SK-N-SH (cell line): ENCODE measurements around the gene HOTAIR. TPM values are rescaled to one million over a fixed set of nuclear protein-coding genes. Genes with fewer than 3 reads are reported as not detected.

Experiments used
- CTCF ChIA-PET: fragments of 300-600, 350-600 bp; formaldehyde crosslinking; extraction: SDS; loops from one replicate; lab custom pipeline; 2021; lab: Yijun Ruan, JAX
- POLR2A ChIA-PET: fragments of 350-600 bp; sonication (Branson Sonifier 250); formaldehyde crosslinking; extraction: SDS; loops from one replicate; lab custom pipeline; 2020; ENCODE audit warnings: antibody characterized with exemption, inconsistent platforms; lab: Yijun Ruan, JAX
- DNase-seq: peaks from one replicate; pipeline ENCODE4 v3.0.0; 2012
- H2AFZ ChIP-seq: fragments of 200-600 bp; sonication (generic); 2 replicates; pipeline ENCODE4 v1.8.1; 2016; ENCODE audit warnings: antibody characterized with exemption, mild to moderate bottlenecking, low read depth
- H3F3A ChIP-seq: fragments of 200-600 bp; sonication (generic); replicated peaks from 2 replicates; pipeline ENCODE3; 2016; ENCODE audit warnings: antibody characterized with exemption, mild to moderate bottlenecking; ENCODE audit not compliant: insufficient read depth
- H3K27ac ChIP-seq, 2 experiments: fragments of 200-500 bp in 1 of 2; fragments of 200-600 bp in 1 of 2; sonication (Bioruptor generic) in 1 of 2; sonication (generic), shearing (Covaris generic) in 1 of 2; 2 replicates each; pipeline versions ENCODE4 v1.5.1 to v1.6.1; 2014 to 2016; ENCODE audit warnings: low read depth in 2 of 2, inconsistent platforms in 1 of 2, low read length in 1 of 2, mild to moderate bottlenecking in 1 of 2, mixed read lengths in 1 of 2
- H3K27me3 ChIP-seq: fragments of 200-600 bp; sonication (generic), shearing (Covaris generic); 2 replicates; pipeline ENCODE4 v1.6.1; 2016; ENCODE audit warnings: mixed run types; ENCODE audit not compliant: insufficient read depth
- H3K36me3 ChIP-seq, 2 experiments: fragments of 200-500 bp in 1 of 2; fragments of 200-600 bp in 1 of 2; sonication (Bioruptor generic) in 1 of 2; sonication (generic) in 1 of 2; replicated peaks in 1 of 2; 2 replicates each; pipeline versions ENCODE3 to v1.5.1; 2014 to 2016; ENCODE audit warnings: low read length in 1 of 2, mild to moderate bottlenecking in 1 of 2; ENCODE audit not compliant: insufficient read depth in 2 of 2, control insufficient read depth in 1 of 2
- H3K4me1 ChIP-seq, 2 experiments: fragments of 200-500 bp in 1 of 2; fragments of 200-600 bp in 1 of 2; sonication (Bioruptor generic) in 1 of 2; sonication (generic), shearing (Covaris generic) in 1 of 2; 2 replicates each; pipeline versions ENCODE4 v1.5.1 to v1.6.1; 2014 to 2016; ENCODE audit warnings: low read depth in 1 of 2, low read length in 1 of 2, mixed run types in 1 of 2; ENCODE audit not compliant: insufficient read depth in 2 of 2, control insufficient read depth in 1 of 2
- H3K4me2 ChIP-seq: fragments of 200-600 bp; sonication (generic), shearing (Covaris generic); 2 replicates; pipeline ENCODE4 v1.6.1; 2017; ENCODE audit warnings: mixed run types
- H3K4me3 ChIP-seq, 2 experiments: fragments of 200-500 bp in 1 of 2; fragments of 200-600 bp in 1 of 2; sonication (Bioruptor generic) in 1 of 2; sonication (generic), shearing (Covaris generic) in 1 of 2; 2 replicates each; pipeline versions ENCODE4 v1.5.1 to v1.8.1; 2014 to 2016; ENCODE audit warnings: low read depth in 2 of 2, inconsistent platforms in 1 of 2, low read length in 1 of 2, mild to moderate bottlenecking in 1 of 2, mixed read lengths in 1 of 2, moderate library complexity in 1 of 2
- H3K79me2 ChIP-seq: fragments of 200-600 bp; sonication (generic); 2 replicates; pipeline ENCODE4 v1.8.1; 2017; ENCODE audit warnings: mild to moderate bottlenecking; ENCODE audit not compliant: insufficient read depth
- H3K9ac ChIP-seq: fragments of 200-600 bp; sonication (generic); 2 replicates; pipeline ENCODE4 v1.6.1; 2017; ENCODE audit warnings: mixed run types
- H3K9me2 ChIP-seq: fragments of 200-600 bp; sonication (generic); 2 replicates; pipeline ENCODE4 v1.6.1; 2017; ENCODE audit warnings: mixed run types
- H3K9me3 ChIP-seq: fragments of 200-600 bp; sonication (generic); 2 replicates; pipeline ENCODE4 v1.6.1; 2017; ENCODE audit warnings: mixed run types, mild to moderate bottlenecking, moderate library complexity
- H4K20me1 ChIP-seq: fragments of 200-600 bp; sonication (generic); 2 replicates; pipeline ENCODE4 v1.6.1; 2017; ENCODE audit warnings: mild to moderate bottlenecking, mixed run types; ENCODE audit not compliant: insufficient read depth
- CHD2 ChIP-seq: fragments of 150-350 bp; IDR thresholded peaks from 2 replicates; pipeline ENCODE4 v1.6.1; 2018; ENCODE audit warnings: low read length; ENCODE audit not compliant: partially characterized antibody
- EP300 ChIP-seq, 2 experiments: IDR thresholded peaks; 2 replicates each; pipeline versions ENCODE4 v1.4.0 to v1.6.1; 2012; ENCODE audit warnings: borderline replicate concordance in 1 of 2, low read depth in 1 of 2, low read length in 1 of 2
- FOSL2 ChIP-seq: IDR thresholded peaks from 2 replicates; pipeline ENCODE4 v1.4.0; 2012; ENCODE audit warnings: low read depth, mild to moderate bottlenecking, moderate library complexity, borderline replicate concordance
- FOXJ3 ChIP-seq: sonication (generic); formaldehyde crosslinking; IDR thresholded peaks from 2 replicates; pipeline ENCODE4 v1.5.1; 2020; ENCODE audit warnings: mild to moderate bottlenecking, missing genetic modification reagents
- GABPA ChIP-seq: IDR thresholded peaks from 2 replicates; pipeline ENCODE4 v1.4.0; 2012; ENCODE audit warnings: low read depth, mild to moderate bottlenecking
- GATA2 ChIP-seq: sonication (generic); formaldehyde crosslinking; IDR thresholded peaks from 2 replicates; pipeline ENCODE4 v1.5.0; 2020; ENCODE audit warnings: mild to moderate bottlenecking, missing genetic modification reagents
- IRF3 ChIP-seq: fragments of 150-350 bp; IDR thresholded peaks from 2 replicates; pipeline ENCODE4 v1.6.1; 2016; ENCODE audit warnings: mild to moderate bottlenecking, low read depth, low read length
- JUND ChIP-seq: IDR thresholded peaks from 2 replicates; pipeline ENCODE4 v1.4.0; 2012
- MAX ChIP-seq: IDR thresholded peaks from 2 replicates; pipeline ENCODE4 v1.4.0; 2012; ENCODE audit warnings: low read depth
- MEF2A ChIP-seq: IDR thresholded peaks from 2 replicates; pipeline ENCODE4 v1.4.0; 2012; ENCODE audit warnings: low read depth, borderline replicate concordance
- MXI1 ChIP-seq: IDR thresholded peaks from 2 replicates; pipeline ENCODE4 v1.6.1; 2012; ENCODE audit warnings: mild to moderate bottlenecking, low read depth, low read length, improper control_type of control experiment
- NFIC ChIP-seq: IDR thresholded peaks from 2 replicates; pipeline ENCODE4 v1.4.0; 2012; ENCODE audit warnings: borderline replicate concordance
- PBX3 ChIP-seq: IDR thresholded peaks from 2 replicates; pipeline ENCODE4; 2012
- RAD21 ChIP-seq: IDR thresholded peaks from 2 replicates; pipeline ENCODE4 v1.6.1; 2012; ENCODE audit warnings: mild to moderate bottlenecking, low read length
- RXRA ChIP-seq: IDR thresholded peaks from 2 replicates; pipeline ENCODE4 v1.4.0; 2012; ENCODE audit warnings: low read depth, mild to moderate bottlenecking, borderline replicate concordance
- TAF1 ChIP-seq: IDR thresholded peaks from 2 replicates; pipeline ENCODE4 v1.6.1; 2012; ENCODE audit warnings: low read depth, mild to moderate bottlenecking, low read length, moderate library complexity, borderline replicate concordance
- TCF12 ChIP-seq: IDR thresholded peaks from 2 replicates; pipeline ENCODE4 v1.4.0; 2012
- TEAD4 ChIP-seq: IDR thresholded peaks from 2 replicates; pipeline ENCODE4 v1.4.0; 2012; ENCODE audit warnings: mild to moderate bottlenecking, borderline replicate concordance; ENCODE audit not compliant: insufficient read depth
- USF2 ChIP-seq: fragments of 150-350 bp; IDR thresholded peaks from 2 replicates; pipeline ENCODE4 v1.6.1; 2017; ENCODE audit warnings: antibody characterized with exemption, low read length, low read depth, borderline replicate concordance
- ZBTB33 ChIP-seq: IDR thresholded peaks from 2 replicates; pipeline ENCODE4 v1.4.0; 2012; ENCODE audit warnings: low read depth, borderline replicate concordance
- WGBS: methylation state at CpG from one replicate; pipeline ENCODE4 v1.1.6; 2017; ENCODE audit warnings: low lambda C conversion rate; 5-methylcytosine and 5-hydroxymethylcytosine counted together
- polyA plus RNA-seq, 3 experiments: library from polyadenylated mRNA; depleted of rRNA; stranded (reverse); fragments of >200 nt; gene quantifications; 2 replicates each; pipeline ENCODE4 v1.2.3, GENCODE V29; 2012

The HOTAIR gene
- polyA plus RNA-seq, 1 of the 3 experiments (the other 2 are of a cell fraction) = not detected

- H2AFZ ChIP-seq = peak overlapping the region; percentile 90; the same call in 1 of the 2 replicates
- peak overlapping the region; percentile 89 to 99 for H3K27ac ChIP-seq
Measured at GRCh38 chr12:54018468-54018984, 43.8 kb upstream of the HOTAIR start.

More at GRCh38 chr12:54018468-54018984, 43.8 kb upstream of the HOTAIR start:
- Histone ChIP-seq H3K27me3 (no peaks in the 10 kb centered on the region), H3K4me2 (peak overlapping the region; percentile 99), H3K9ac (peak overlapping the region; percentile 98), H3K9me2 (no peaks in the 10 kb centered on the region), H3K4me1 (peaks cover 7 to 36% of the 10 kb centered on the region in 2 experiments; a peak in 2 of 4 replicates), H3K36me3 (no peaks in the 10 kb centered on the region), H3F3A (peaks cover 9% of the 10 kb centered on the region), H3K79me2 (peaks cover 10% of the 10 kb centered on the region; the same call in 1 of the 2 replicates), H3K4me3 (peak overlapping the region; percentile 69 to 85), H4K20me1 (no peaks in the 10 kb centered on the region)
- POLR2A ChIA-PET = no interaction called here
- WGBS = 46% methylated on average over 28 of the region's 29 CpGs
- peak; percentile 66 for DNase-seq
- TF ChIP-seq RAD21 (no peak), FOXJ3 (CRISPR knock-in tag) (no peak), JUND (no peak), RXRA (no peak), EP300 (IDR thresholded peaks at IDR 0.05; ENCODE audit: borderline replicate concordance in 1 of 2, low read depth in 1 of 2, low read length in 1 of 2) (no peak), NFIC (no peak), PBX3 (no peak), MXI1 (no peak), TAF1 (no peak), FOSL2 (no peak), MAX (no peak), GATA2 (CRISPR knock-in tag) (no peak), ZBTB33 (no peak), TEAD4 (no peak), MEF2A (no peak), USF2 (no peak), IRF3 (no peak), CHD2 (no peak), TCF12 (no peak), GABPA (no peak)
- TF ChIP-seq, all 33 proteins: peak for 0
- H3K9me3 ChIP-seq = no peaks in the 10 kb centered on the region
- CTCF ChIA-PET = interaction anchor here (0.8 to 24.5 kb wide), 3 partner anchors 18 to 177 kb away, joined by 6 to 568 read pairs (median 548); partner anchors contain the start of genes HOXC9 and SMUG1
